Measurements from ENCODE around the gene ENG. TPM values are rescaled to one million over a fixed set of nuclear protein-coding genes. Genes with fewer than 3 reads are reported as not detected.

The ENG gene
- total and polyA plus RNA-seq, 2 of the 8 experiments (the other 6 are each of a cell fraction or from before 2014, with no cell fraction given): 1.8 to 4.4 TPM

GRCh38 chr9:127769101-127769500, 85.4 kb downstream of the ENG start:
- Histone ChIP-seq H2BK12ac (ENCODE audit: low read depth, low read length) (no peak overlapping the region), H3K27me3 (replicated peaks in 1 of 4; ENCODE audit: control insufficient read depth in 3 of 4, extremely low read depth in 1 of 4, insufficient read depth in 3 of 4, low read length in 3 of 4) (no peaks in the 10 kb centered on the region), H3K56ac (replicated peaks; ENCODE audit: insufficient read length, low read depth, low read length) (no peak overlapping the region), H3K9ac (replicated peaks in 1 of 4; ENCODE audit: extremely low read depth in 1 of 4, low read depth in 3 of 4, low read length in 3 of 4) (no peak overlapping the region), H3K4ac (replicated peaks; ENCODE audit: insufficient read length, low read depth, low read length) (no peak overlapping the region), H2BK5ac (ENCODE audit: low read depth, low read length) (no peak overlapping the region), H4K91ac (replicated peaks; ENCODE audit: insufficient read length, low read length) (no peak overlapping the region), H3K4me1 (replicated peaks in 1 of 4; ENCODE audit: control insufficient read depth in 3 of 4, insufficient read depth in 4 of 4, low read length in 3 of 4) (peaks cover 4 to 18% (median 8%) of the 10 kb centered on the region in 4 experiments), H3K4me2 (ENCODE audit: insufficient read depth in 1 of 2, low read depth in 2 of 2, low read length in 2 of 2) (no peak overlapping the region), H3K27ac (ENCODE audit: low read depth, low read length) (no peak overlapping the region), H3K9me3 (ENCODE audit: insufficient read depth in 2 of 2, low read depth in 1 of 2, low read length in 1 of 2) (no peaks in the 10 kb centered on the region), H2AK5ac (ENCODE audit: low read depth, low read length) (no peak overlapping the region), H2BK20ac (ENCODE audit: low read length) (no peak overlapping the region), H3K4me3 (ENCODE audit: extremely low read depth in 1 of 4, insufficient read depth in 2 of 4, low read depth in 3 of 4, low read length in 4 of 4) (no peak overlapping the region), H4K5ac (ENCODE audit: insufficient read length, low read depth, low read length) (no peak overlapping the region), H3K36me3 (ENCODE audit: control insufficient read depth in 2 of 4, insufficient read depth in 4 of 4, low read length in 3 of 4) (no peaks in the 10 kb centered on the region), H2AFZ (ENCODE audit: low read length) (no peak overlapping the region), H4K8ac (ENCODE audit: extremely low read depth, insufficient read depth, low read length) (no peak overlapping the region), H3K18ac (ENCODE audit: extremely low read depth, low read length) (no peak overlapping the region), H2BK15ac (ENCODE audit: low read length) (no peak overlapping the region; the same call in 1 of the 2 replicates), H3K23ac (ENCODE audit: insufficient read length) (no peak overlapping the region), H3K79me2 (ENCODE audit: control insufficient read depth in 1 of 2, insufficient read depth in 2 of 2, low read length in 2 of 2) (no peaks in the 10 kb centered on the region), H4K20me1 (replicated peaks in 1 of 2; ENCODE audit: control insufficient read depth in 1 of 2, insufficient read depth in 2 of 2, low read length in 2 of 2) (no peaks in the 10 kb centered on the region), H2BK120ac (replicated peaks; ENCODE audit: low read depth, low read length) (no peak overlapping the region), H3K14ac (ENCODE audit: insufficient read length) (no peak overlapping the region), H3K23me2 (ENCODE audit: low read depth, low read length) (no peaks in the 10 kb centered on the region; the same call in 1 of the 2 replicates), H3K79me1 (ENCODE audit: low read depth, low read length) (no peaks in the 10 kb centered on the region)
- ChIA-PET CTCF (ENCODE audit: partially characterized antibody) (interaction anchor here (1.9 to 14.6 kb wide), 3 partner anchors 16 to 35 kb away, joined by 7 to 227 read pairs (median 26); partner anchors contain the start of genes CDK9, SH2D3C and TOR2A), POLR2A (ENCODE audit: partially characterized antibody) (interaction anchor here (1.2 to 1.7 kb wide), 2 partner anchors 15 to 26 kb away, joined by 3 to 4 read pairs; no protein-coding TSS in a partner anchor)
- 92% methylated on average over 5 of the region's 5 CpGs; no CpG with 5 or more reads in 1 of the 2 experiments for WGBS, 2 experiments (ENCODE audit: extremely low coverage in 1 of 2, insufficient coverage in 1 of 2, insufficient read length in 1 of 2, insufficient replicate concordance in 2 of 2, low coverage in 1 of 2, low lambda C conversion rate in 2 of 2, missing lambda C conversion rate in 1 of 2)
- DNase-seq (ENCODE audit: low read depth in 1 of 2, low spot score in 2 of 2): no peak
- TF ChIP-seq JUND (IDR thresholded peaks at IDR 0.05; ENCODE audit: low read length): no peak
- TF ChIP-seq KDM1A (IDR thresholded peaks at IDR 0.05; ENCODE audit: borderline replicate concordance, low read length): 0 out of 2 replicates have a peak, but pooled peaks have one; percentile 29
- TF ChIP-seq RBBP5 (IDR thresholded peaks at IDR 0.05; ENCODE audit: borderline replicate concordance, low read depth, low read length): no peak
- FAIRE-seq: no peak
